Astrocyte (in vitro differentiated cells and primary cell): Measurements from ENCODE around the gene FGL2.

Experiments used
- CTCF ChIP-seq: IDR thresholded peaks from 2 replicates; pipeline ENCODE4 v1.5.1; 2011; ENCODE audit warnings: low read depth, mild to moderate bottlenecking, inconsistent platforms, low read length, moderate library complexity; ENCODE audit not compliant: insufficient read depth
- EZH2 ChIP-seq: IDR thresholded peaks from 2 replicates; pipeline ENCODE4 v1.6.1; 2012; ENCODE audit warnings: mild to moderate bottlenecking, low read length, inconsistent platforms; ENCODE audit not compliant: insufficient read depth

DNA sequence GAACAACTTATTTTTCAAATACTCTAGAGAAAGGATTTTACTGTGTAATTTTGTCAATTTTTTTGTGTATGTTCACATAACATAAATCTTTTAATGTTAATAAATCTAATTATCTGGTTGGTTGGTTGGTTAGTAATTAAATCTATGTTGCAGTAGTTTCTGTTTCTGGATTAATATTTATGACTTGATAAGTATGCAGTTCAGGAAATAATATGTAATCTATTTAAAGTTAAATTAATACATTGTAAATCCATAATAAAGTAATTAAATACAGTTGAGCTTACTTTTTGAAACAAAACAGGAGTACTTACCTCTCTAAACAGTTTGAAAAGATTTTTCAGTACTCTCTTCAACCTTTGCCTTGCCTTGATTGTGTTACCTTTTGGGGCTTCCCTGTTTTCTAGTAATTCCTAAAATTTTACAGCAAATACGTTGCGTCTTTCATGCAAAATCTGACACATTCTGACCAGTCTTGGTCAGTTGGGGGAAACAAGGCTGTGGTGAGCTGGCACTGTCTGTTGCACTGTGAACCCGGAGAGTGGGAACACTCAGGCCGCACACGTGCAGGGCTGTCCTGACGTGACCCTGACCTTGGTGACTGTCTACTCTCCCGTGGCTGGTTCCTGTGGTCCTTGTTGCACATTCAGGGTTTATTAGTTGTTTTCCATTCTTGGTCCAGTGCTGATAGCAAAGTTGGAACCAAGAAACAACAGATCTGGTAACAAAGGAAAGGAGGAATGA, 45.6 kb upstream of the FGL2 start:
- no peak for TF ChIP-seq CTCF
- no peak for TF ChIP-seq EZH2
